Liver (tissue), 9 donors: Measurements from ENCODE around the gene DVL1. TPM values are rescaled to one million over a fixed set of nuclear protein-coding genes. Genes with fewer than 3 reads are reported as not detected.

ENCODE experiments used
- DNase-seq: peaks from one replicate; pipeline ENCODE4 v3.0.0-alpha.2; 2017; ENCODE audit warnings: low spot score
- H3K27ac ChIP-seq, 2 donors: one replicate each; pipeline ENCODE4 v1.7.0; 2013; ENCODE audit warnings: inconsistent platforms in 2 of 2, low read length in 2 of 2, control low read depth in 1 of 2, low read depth in 1 of 2, mild to moderate bottlenecking in 1 of 2
- H3K27me3 ChIP-seq, 4 donors: one replicate each; pipeline versions ENCODE4 v1.6.1 to v1.7.0; 2013; ENCODE audit warnings: low read length in 3 of 4, inconsistent platforms in 1 of 4, mild to moderate bottlenecking in 1 of 4, moderate library complexity in 1 of 4; ENCODE audit not compliant: control insufficient read depth in 4 of 4, insufficient read depth in 4 of 4
- H3K36me3 ChIP-seq, 4 donors: one replicate each; pipeline versions ENCODE4 v1.6.1 to v1.7.0; 2013; ENCODE audit warnings: low read length in 3 of 4, mild to moderate bottlenecking in 3 of 4, low read depth in 1 of 4, moderate library complexity in 1 of 4; ENCODE audit not compliant: control insufficient read depth in 4 of 4, insufficient read depth in 3 of 4
- H3K4me1 ChIP-seq, 4 donors: one replicate each; pipeline versions ENCODE4 v1.6.1 to v1.7.0; 2013; ENCODE audit warnings: low read length in 3 of 4, mild to moderate bottlenecking in 3 of 4, moderate library complexity in 1 of 4; ENCODE audit not compliant: control insufficient read depth in 4 of 4, insufficient read depth in 4 of 4
- H3K4me3 ChIP-seq, 3 donors: one replicate each; pipeline versions ENCODE4 v1.6.1 to v1.7.0; 2013; ENCODE audit warnings: low read length in 3 of 3, control low read depth in 1 of 3, low read depth in 1 of 3, mild to moderate bottlenecking in 1 of 3
- H3K9ac ChIP-seq, 2 donors: one replicate each; pipeline ENCODE4 v1.7.0; 2013; ENCODE audit warnings: low read length in 2 of 2, mild to moderate bottlenecking in 2 of 2, moderate library complexity in 2 of 2, control low read depth in 1 of 2, low read depth in 1 of 2
- H3K9me3 ChIP-seq, 4 donors: one replicate each; pipeline versions ENCODE4 v1.6.1 to v1.7.0; 2013; ENCODE audit warnings: low read length in 3 of 4; ENCODE audit not compliant: control insufficient read depth in 4 of 4
- EGR1 ChIP-seq, 2 donors: IDR thresholded peaks; 2 replicates each; pipeline ENCODE4 v1.6.1; 2016 to 2018; ENCODE audit warnings: antibody characterized with exemption in 2 of 2, low read depth in 2 of 2
- FOXA1 ChIP-seq: IDR thresholded peaks from 2 replicates; pipeline ENCODE4 v1.6.1; 2016; ENCODE audit warnings: antibody characterized with exemption
- FOXA2 ChIP-seq: IDR thresholded peaks from 2 replicates; pipeline ENCODE4 v1.6.1; 2016; ENCODE audit warnings: antibody characterized with exemption
- GABPA ChIP-seq, 2 donors: IDR thresholded peaks in 1 of 2; conservative IDR thresholded peaks in 1 of 2; 2 replicates each; pipeline ENCODE4 v1.6.1; 2016; ENCODE audit warnings: antibody characterized with exemption in 2 of 2, mild to moderate bottlenecking in 1 of 2, moderate library complexity in 1 of 2
- HNF4A ChIP-seq, 2 donors: conservative IDR thresholded peaks; 2 replicates each; pipeline ENCODE4 v1.6.1; 2016; ENCODE audit warnings: antibody characterized with exemption in 2 of 2, mild to moderate bottlenecking in 2 of 2
- HNF4G ChIP-seq: IDR thresholded peaks from 2 replicates; pipeline ENCODE4 v1.6.1; 2016; ENCODE audit warnings: antibody characterized with exemption
- JUND ChIP-seq, 2 donors: IDR thresholded peaks; 2 replicates each; pipeline ENCODE4 v1.6.1; 2016; ENCODE audit warnings: antibody characterized with exemption in 2 of 2
- NR2F2 ChIP-seq: IDR thresholded peaks from 2 replicates; pipeline ENCODE4 v1.6.1; 2016; ENCODE audit warnings: antibody characterized with exemption
- RAD21 ChIP-seq, 2 donors: IDR thresholded peaks; 2 replicates each; pipeline ENCODE4 v1.6.1; 2016; ENCODE audit warnings: antibody characterized with exemption in 2 of 2, mild to moderate bottlenecking in 2 of 2
- RXRA ChIP-seq, 2 donors: IDR thresholded peaks; 2 replicates each; pipeline ENCODE4 v1.6.1; 2017 to 2018; ENCODE audit warnings: antibody characterized with exemption in 2 of 2, mild to moderate bottlenecking in 1 of 2
- SP1 ChIP-seq: IDR thresholded peaks from 2 replicates; pipeline ENCODE4 v1.6.1; 2018; ENCODE audit warnings: antibody characterized with exemption, mild to moderate bottlenecking
- TAF1 ChIP-seq: conservative IDR thresholded peaks from 2 replicates; pipeline ENCODE4 v1.6.1; 2016; ENCODE audit warnings: antibody characterized with exemption, mild to moderate bottlenecking
- YY1 ChIP-seq: IDR thresholded peaks from 2 replicates; pipeline ENCODE4 v1.6.1; 2016; ENCODE audit warnings: antibody characterized with exemption, mild to moderate bottlenecking
- WGBS: extraction: QIAGEN DNeasy Blood & Tissue Kit; methylation state at CpG from one replicate; pipeline ENCODE4 v1.1.7; 2013; 5-methylcytosine and 5-hydroxymethylcytosine counted together
- polyA plus RNA-seq, 2 donors: library from polyadenylated mRNA; stranded (reverse) in 1 of 2; unstranded in 1 of 2; fragments of 200-250 nt in 1 of 2; fragments of >200 nt in 1 of 2; fragmentation: Nextera tagmentation in 1 of 2; extraction: Ambion mirVana in 1 of 2; gene quantifications; one replicate each; pipeline versions ENCODE4 v1.2.1 to v1.2.3, GENCODE V29; 2013 to 2015
- total RNA-seq, 2 donors: library from RNA; depleted of rRNA; stranded (reverse); fragments of >200 nt; gene quantifications; one replicate each; pipeline ENCODE4 v1.2.3, GENCODE V29; 2014
- TF ChIP-seq, protein P1 (sequence below): IDR thresholded peaks from 2 replicates; pipeline ENCODE4 v1.6.1; 2016; ENCODE audit warnings: antibody characterized with exemption
- TF ChIP-seq, protein P2 (sequence below): IDR thresholded peaks from 2 replicates; pipeline ENCODE4 v1.6.1; 2016; ENCODE audit warnings: antibody characterized with exemption, mild to moderate bottlenecking
- TF ChIP-seq, protein P3 (sequence below): fragments of 150-350 bp; IDR thresholded peaks from 2 replicates; pipeline ENCODE4 v1.5.1; 2017; ENCODE audit warnings: improper control_type of control experiment, low read depth, low read length; ENCODE audit not compliant: missing input control
- TF ChIP-seq, protein P4 (sequence below): IDR thresholded peaks from 2 replicates; pipeline ENCODE4 v1.6.1; 2016; ENCODE audit warnings: antibody characterized with exemption
- TF ChIP-seq, protein P5 (sequence below): IDR thresholded peaks from 2 replicates; pipeline ENCODE4 v1.6.1; 2016; ENCODE audit warnings: antibody characterized with exemption
- donor health status: healthy.
- donor health status: healthy.
- donor health status: healthy.
- donor health status: healthy.
- donor health status: healthy.

DVL1 gene
- total and polyA plus RNA-seq, 4 donors, result 5.7 to 41.2 (median 24.8) TPM

DNA sequence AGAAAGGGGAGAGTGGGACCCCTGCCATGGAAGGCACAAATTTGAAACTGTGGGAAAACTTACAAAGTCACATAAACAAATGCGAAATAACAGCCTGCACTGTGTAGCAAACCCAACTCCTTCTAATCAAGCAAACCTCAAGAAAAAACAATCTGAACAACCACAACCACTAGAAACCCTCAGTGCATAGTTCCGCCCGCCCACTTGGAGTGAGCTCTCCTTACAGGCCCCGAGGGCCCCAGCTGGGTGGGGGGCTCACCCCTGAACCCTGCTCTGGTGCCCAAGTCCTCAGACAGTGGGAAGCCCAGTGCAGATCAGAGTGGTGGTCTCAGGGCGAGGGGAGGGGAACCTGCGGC lies 10.1 kb upstream of the DVL1 start (continued):
- TF ChIP-seq FOXA2, result no peak

DNA sequence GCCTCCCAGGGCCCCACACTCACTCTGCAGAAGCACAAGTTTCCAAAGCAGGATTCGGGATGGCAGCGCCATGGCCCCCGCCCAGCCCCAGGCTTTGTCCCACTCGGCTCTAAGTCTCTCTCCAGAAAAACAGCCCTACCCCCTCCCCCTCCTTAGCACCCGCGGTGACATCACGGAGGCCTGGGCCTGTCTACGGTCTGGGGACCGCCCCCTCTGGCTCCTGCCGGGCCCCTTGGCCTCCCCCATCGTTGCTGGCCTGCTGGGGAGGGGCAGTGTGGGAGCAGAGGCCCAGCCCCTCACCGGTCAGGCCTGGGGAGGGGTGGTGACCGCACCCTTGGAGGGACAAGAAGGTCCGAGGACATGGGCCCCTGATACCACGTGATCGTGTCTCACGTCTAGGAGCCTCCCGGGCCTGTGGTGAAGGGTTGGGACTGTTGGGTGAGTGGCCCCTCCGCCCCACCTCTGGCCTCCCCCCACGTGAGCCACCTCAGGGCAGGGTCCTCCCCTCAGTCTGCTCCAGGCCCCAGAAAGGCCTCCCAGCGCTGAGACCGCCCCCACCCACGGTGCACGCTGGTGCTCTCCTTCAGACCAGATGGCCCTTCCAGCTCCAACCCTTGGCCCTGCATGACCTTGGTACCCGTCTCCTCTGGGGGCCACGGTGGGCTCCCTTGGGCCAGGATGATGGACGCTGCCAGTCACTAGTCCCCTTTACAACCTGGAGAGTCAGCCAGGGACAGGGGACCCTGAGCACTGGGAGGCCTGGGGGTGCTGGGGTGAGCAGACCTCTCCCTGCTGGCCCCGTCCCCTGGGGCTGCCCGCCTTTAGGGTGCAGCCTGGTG lies 9.4 kb upstream of the DVL1 start, which contains the start of gene MXRA8:
TSS of gene MXRA8 (minus strand) at position 123 of the 839 bp plus-strand sequence. CDS start at position 72, 51 bp downstream.
- peak within 1 kb of the TSS; percentile 25 to 63 for H3K27ac ChIP-seq
- 45% methylated on average over 29 of the region's 29 CpGs for WGBS
- H3K9me3 ChIP-seq, result no peaks in the 10 kb centered on the region
- H3K27me3 ChIP-seq, result no peaks in the 10 kb centered on the region
- H3K4me1 ChIP-seq, result peaks cover 0 to 11% (median 2%) of the 10 kb centered on the region in 4 donors
- H3K9ac ChIP-seq, result no peak within 1 kb of the TSS
- DNase-seq, result no peak
- peak within 1 kb of the TSS in 1 of 3 donors; percentile 37 for H3K4me3 ChIP-seq
- H3K36me3 ChIP-seq, result no peaks in the 10 kb centered on the region
- TF ChIP-seq NR2F2, result peak; percentile 23
- TF ChIP-seq, protein P1, sequence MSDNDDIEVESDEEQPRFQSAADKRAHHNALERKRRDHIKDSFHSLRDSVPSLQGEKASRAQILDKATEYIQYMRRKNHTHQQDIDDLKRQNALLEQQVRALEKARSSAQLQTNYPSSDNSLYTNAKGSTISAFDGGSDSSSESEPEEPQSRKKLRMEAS, result no peak
- no peak for TF ChIP-seq RXRA (IDR thresholded peaks at IDR 0.05)

DNA sequence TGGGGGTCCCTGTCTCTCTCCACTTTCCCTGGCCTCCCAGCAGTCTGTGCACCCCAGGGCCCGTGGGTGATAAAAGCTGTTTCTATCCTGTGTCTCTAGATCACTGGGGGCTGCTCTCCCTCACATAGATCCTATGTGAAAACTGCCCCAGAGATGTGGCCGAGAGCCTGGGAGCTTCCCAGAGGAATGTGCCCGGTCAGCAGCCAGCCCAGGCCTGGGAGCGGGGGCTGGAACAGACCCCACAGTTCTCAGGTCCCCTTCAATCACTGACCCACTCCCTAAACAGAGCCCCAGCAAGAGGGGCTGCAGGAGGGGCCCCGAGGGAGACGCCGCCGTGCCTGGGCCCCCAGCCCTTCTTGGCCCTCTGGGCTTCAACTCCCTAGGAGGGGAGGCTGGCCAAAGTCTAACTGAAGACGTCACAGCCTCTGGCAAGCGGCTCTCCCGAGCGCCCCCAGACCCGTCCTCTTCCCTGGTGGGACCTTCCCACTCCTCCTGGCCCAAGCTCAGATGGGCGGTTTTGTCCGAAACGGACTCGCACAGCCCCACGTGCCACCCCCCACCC lies 8.7 kb upstream of the DVL1 start:
- Histone ChIP-seq H3K9me3 (no peaks in the 10 kb centered on the region), H3K9ac (no peak overlapping the region), H3K36me3 (no peaks in the 10 kb centered on the region), H3K4me1 (peaks cover 0 to 11% (median 4%) of the 10 kb centered on the region in 4 donors), H3K27ac (peak overlapping the region; percentile 25 to 63), H3K27me3 (no peaks in the 10 kb centered on the region), H3K4me3 (peak overlapping the region in 1 of 3 donors; percentile 37)
- DNase-seq, result no peak
- no peak for TF ChIP-seq HNF4G
- no peak for TF ChIP-seq EGR1 (IDR thresholded peaks at IDR 0.05; ENCODE audit: low read depth in 2 of 2)
- TF ChIP-seq NR2F2, result no peak
- no peak for TF ChIP-seq TAF1
- TF ChIP-seq, protein P2, sequence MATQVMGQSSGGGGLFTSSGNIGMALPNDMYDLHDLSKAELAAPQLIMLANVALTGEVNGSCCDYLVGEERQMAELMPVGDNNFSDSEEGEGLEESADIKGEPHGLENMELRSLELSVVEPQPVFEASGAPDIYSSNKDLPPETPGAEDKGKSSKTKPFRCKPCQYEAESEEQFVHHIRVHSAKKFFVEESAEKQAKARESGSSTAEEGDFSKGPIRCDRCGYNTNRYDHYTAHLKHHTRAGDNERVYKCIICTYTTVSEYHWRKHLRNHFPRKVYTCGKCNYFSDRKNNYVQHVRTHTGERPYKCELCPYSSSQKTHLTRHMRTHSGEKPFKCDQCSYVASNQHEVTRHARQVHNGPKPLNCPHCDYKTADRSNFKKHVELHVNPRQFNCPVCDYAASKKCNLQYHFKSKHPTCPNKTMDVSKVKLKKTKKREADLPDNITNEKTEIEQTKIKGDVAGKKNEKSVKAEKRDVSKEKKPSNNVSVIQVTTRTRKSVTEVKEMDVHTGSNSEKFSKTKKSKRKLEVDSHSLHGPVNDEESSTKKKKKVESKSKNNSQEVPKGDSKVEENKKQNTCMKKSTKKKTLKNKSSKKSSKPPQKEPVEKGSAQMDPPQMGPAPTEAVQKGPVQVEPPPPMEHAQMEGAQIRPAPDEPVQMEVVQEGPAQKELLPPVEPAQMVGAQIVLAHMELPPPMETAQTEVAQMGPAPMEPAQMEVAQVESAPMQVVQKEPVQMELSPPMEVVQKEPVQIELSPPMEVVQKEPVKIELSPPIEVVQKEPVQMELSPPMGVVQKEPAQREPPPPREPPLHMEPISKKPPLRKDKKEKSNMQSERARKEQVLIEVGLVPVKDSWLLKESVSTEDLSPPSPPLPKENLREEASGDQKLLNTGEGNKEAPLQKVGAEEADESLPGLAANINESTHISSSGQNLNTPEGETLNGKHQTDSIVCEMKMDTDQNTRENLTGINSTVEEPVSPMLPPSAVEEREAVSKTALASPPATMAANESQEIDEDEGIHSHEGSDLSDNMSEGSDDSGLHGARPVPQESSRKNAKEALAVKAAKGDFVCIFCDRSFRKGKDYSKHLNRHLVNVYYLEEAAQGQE, result no peak
- TF ChIP-seq RXRA (IDR thresholded peaks at IDR 0.05), result no peak
- TF ChIP-seq, protein P3, sequence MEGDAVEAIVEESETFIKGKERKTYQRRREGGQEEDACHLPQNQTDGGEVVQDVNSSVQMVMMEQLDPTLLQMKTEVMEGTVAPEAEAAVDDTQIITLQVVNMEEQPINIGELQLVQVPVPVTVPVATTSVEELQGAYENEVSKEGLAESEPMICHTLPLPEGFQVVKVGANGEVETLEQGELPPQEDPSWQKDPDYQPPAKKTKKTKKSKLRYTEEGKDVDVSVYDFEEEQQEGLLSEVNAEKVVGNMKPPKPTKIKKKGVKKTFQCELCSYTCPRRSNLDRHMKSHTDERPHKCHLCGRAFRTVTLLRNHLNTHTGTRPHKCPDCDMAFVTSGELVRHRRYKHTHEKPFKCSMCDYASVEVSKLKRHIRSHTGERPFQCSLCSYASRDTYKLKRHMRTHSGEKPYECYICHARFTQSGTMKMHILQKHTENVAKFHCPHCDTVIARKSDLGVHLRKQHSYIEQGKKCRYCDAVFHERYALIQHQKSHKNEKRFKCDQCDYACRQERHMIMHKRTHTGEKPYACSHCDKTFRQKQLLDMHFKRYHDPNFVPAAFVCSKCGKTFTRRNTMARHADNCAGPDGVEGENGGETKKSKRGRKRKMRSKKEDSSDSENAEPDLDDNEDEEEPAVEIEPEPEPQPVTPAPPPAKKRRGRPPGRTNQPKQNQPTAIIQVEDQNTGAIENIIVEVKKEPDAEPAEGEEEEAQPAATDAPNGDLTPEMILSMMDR, result no peak
- TF ChIP-seq, protein P1, result no peak
- TF ChIP-seq, protein P4, sequence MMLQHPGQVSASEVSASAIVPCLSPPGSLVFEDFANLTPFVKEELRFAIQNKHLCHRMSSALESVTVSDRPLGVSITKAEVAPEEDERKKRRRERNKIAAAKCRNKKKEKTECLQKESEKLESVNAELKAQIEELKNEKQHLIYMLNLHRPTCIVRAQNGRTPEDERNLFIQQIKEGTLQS, result no peak
- no peak for TF ChIP-seq YY1
- no peak for TF ChIP-seq JUND (IDR thresholded peaks at IDR 0.05)
- TF ChIP-seq FOXA2, result no peak
- no peak for TF ChIP-seq RAD21 (IDR thresholded peaks at IDR 0.05)
- TF ChIP-seq HNF4A (conservative IDR thresholded peaks at IDR 0.05), result no peak
- TF ChIP-seq, protein P5, sequence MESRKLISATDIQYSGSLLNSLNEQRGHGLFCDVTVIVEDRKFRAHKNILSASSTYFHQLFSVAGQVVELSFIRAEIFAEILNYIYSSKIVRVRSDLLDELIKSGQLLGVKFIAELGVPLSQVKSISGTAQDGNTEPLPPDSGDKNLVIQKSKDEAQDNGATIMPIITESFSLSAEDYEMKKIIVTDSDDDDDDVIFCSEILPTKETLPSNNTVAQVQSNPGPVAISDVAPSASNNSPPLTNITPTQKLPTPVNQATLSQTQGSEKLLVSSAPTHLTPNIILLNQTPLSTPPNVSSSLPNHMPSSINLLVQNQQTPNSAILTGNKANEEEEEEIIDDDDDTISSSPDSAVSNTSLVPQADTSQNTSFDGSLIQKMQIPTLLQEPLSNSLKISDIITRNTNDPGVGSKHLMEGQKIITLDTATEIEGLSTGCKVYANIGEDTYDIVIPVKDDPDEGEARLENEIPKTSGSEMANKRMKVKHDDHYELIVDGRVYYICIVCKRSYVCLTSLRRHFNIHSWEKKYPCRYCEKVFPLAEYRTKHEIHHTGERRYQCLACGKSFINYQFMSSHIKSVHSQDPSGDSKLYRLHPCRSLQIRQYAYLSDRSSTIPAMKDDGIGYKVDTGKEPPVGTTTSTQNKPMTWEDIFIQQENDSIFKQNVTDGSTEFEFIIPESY, result no peak
- TF ChIP-seq FOXA1, result no peak
- TF ChIP-seq SP1, result no peak
- TF ChIP-seq GABPA (IDR thresholded peaks at IDR 0.05 in 1 of 2, conservative IDR thresholded peaks at IDR 0.05 in 1 of 2), result no peak
- 30% methylated on average over 18 of the region's 18 CpGs for WGBS
